ENCODE data around the gene THYN1.
A peak's percentile ranks its signal among the peaks of the same experiment; 100 is the strongest.

THYN1 gene

DNA sequence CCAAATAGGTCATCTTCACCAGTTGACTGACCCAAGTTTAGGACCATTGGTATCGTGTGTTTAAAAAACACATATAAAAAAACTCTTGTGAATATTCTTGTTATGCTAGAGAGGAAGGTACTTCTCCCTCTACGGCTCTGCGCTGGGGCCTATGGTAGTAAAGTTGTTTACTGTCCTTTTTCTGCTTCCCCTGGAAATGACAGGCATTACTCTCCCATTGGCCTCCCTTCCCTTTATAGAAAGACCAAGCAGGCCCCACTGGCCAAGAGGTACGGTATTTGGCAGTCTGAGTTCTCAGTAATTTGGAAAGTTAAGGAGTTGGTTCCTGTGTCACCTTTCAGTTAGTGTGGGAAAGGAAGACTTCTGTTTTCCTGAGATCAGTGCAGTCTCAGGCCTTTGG lies 6.5 kb downstream of the THYN1 start:
- Histone ChIP-seq H3K4me3 (ENCODE audit: extremely low read depth, insufficient read depth, low read length, poor library complexity, severe bottlenecking) (no peak overlapping the region), H3K4me1 (ENCODE audit: control insufficient read depth, insufficient read depth, low read length, poor library complexity, severe bottlenecking) (no peaks in the 10 kb centered on the region), H3K36me3 (ENCODE audit: control insufficient read depth, insufficient read depth, low read length) (peaks cover 91% of the 10 kb centered on the region), H3K9me3 (ENCODE audit: control insufficient read depth, low read length) (no peaks in the 10 kb centered on the region), H3K27ac (ENCODE audit: low read depth, low read length, severe bottlenecking) (no peak overlapping the region)
- WGBS, 2 experiments (ENCODE audit: insufficient coverage in 2 of 2) = 100% methylated on average over 1 of the region's 4 CpGs; no CpG with 5 or more reads in 1 of the 2 experiments

GRCh38 chr11:134246100-134246499 lies 7.1 kb downstream of the THYN1 start:
- H3K4me3 ChIP-seq (ENCODE audit: extremely low read depth, insufficient read depth, low read length, poor library complexity, severe bottlenecking) = no peak overlapping the region
- WGBS, 2 experiments (ENCODE audit: insufficient coverage in 2 of 2) = 90 to 93% methylated on average over 10 to 11 of the region's 11 CpGs
- H3K9me3 ChIP-seq (ENCODE audit: control insufficient read depth, low read length) = no peaks in the 10 kb centered on the region
- H3K4me1 ChIP-seq (ENCODE audit: control insufficient read depth, insufficient read depth, low read length, poor library complexity, severe bottlenecking) = no peaks in the 10 kb centered on the region
- H3K36me3 ChIP-seq (ENCODE audit: control insufficient read depth, insufficient read depth, low read length) = peaks cover 97% of the 10 kb centered on the region
- no peak overlapping the region for H3K27ac ChIP-seq (ENCODE audit: low read depth, low read length, severe bottlenecking)

- Histone ChIP-seq H3K4me1 (ENCODE audit: control insufficient read depth, insufficient read depth, low read length, poor library complexity, severe bottlenecking) (no peaks in the 10 kb centered on the region), H3K4me3 (ENCODE audit: extremely low read depth, insufficient read depth, low read length, poor library complexity, severe bottlenecking) (no peak overlapping the region), H3K36me3 (ENCODE audit: control insufficient read depth, insufficient read depth, low read length) (peaks cover 94% of the 10 kb centered on the region), H3K27ac (ENCODE audit: low read depth, low read length, severe bottlenecking) (no peak overlapping the region), H3K9me3 (ENCODE audit: control insufficient read depth, low read length) (no peaks in the 10 kb centered on the region)
- WGBS, 2 experiments (ENCODE audit: insufficient coverage in 2 of 2) = 89 to 96% methylated on average over 6 to 10 of the region's 14 CpGs
These were observed 7.7 kb downstream of the THYN1 start for GRCh38 chr11:134245434-134245833.

GRCh38 chr11:134244593-134244992 lies 8.6 kb downstream of the THYN1 start:
- 71 to 88% methylated on average over 5 to 6 of the region's 7 CpGs for WGBS, 2 experiments (ENCODE audit: insufficient coverage in 2 of 2)
- H3K27ac ChIP-seq (ENCODE audit: low read depth, low read length, severe bottlenecking) = no peak overlapping the region
- H3K9me3 ChIP-seq (ENCODE audit: control insufficient read depth, low read length) = no peaks in the 10 kb centered on the region
- no peak overlapping the region for H3K4me3 ChIP-seq (ENCODE audit: extremely low read depth, insufficient read depth, low read length, poor library complexity, severe bottlenecking)
- H3K36me3 ChIP-seq (ENCODE audit: control insufficient read depth, insufficient read depth, low read length) = peaks cover 94% of the 10 kb centered on the region
- no peaks in the 10 kb centered on the region for H3K4me1 ChIP-seq (ENCODE audit: control insufficient read depth, insufficient read depth, low read length, poor library complexity, severe bottlenecking)

DNA sequence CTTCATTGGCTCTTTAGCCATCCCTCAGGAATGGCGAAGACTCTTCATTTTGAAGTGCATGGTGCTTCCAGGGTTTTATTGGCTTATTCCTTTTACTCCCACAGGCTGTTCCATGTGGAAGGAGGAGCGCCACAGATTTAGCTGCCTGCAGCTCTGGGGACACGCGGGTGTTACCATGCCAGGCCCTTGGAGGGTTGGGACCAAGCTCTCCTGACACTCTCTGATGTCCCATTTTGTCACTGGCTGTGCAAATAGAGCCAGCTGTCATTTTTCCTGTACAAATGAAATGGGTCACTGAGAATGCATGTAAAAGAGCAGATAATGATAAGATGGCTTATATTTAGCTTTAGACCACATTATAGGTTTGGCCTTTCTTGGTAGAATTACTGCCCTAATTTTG lies 9.2 kb downstream of the THYN1 start:
- H3K27ac ChIP-seq (ENCODE audit: low read depth, low read length, severe bottlenecking) = no peak overlapping the region
- H3K4me3 ChIP-seq (ENCODE audit: extremely low read depth, insufficient read depth, low read length, poor library complexity, severe bottlenecking) = no peak overlapping the region
- H3K36me3 ChIP-seq (ENCODE audit: control insufficient read depth, insufficient read depth, low read length) = peaks cover 95% of the 10 kb centered on the region
- no peaks in the 10 kb centered on the region for H3K9me3 ChIP-seq (ENCODE audit: control insufficient read depth, low read length)
- WGBS, 2 experiments (ENCODE audit: insufficient coverage in 2 of 2) = 93 to 100% methylated on average over 4 of the region's 4 CpGs
- no peaks in the 10 kb centered on the region for H3K4me1 ChIP-seq (ENCODE audit: control insufficient read depth, insufficient read depth, low read length, poor library complexity, severe bottlenecking)

- H3K9me3 ChIP-seq (ENCODE audit: control insufficient read depth, low read length) = no peaks in the 10 kb centered on the region
- WGBS, 2 experiments (ENCODE audit: insufficient coverage in 2 of 2) = 95% methylated on average over 4 to 7 of the region's 9 CpGs
- H3K4me3 ChIP-seq (ENCODE audit: extremely low read depth, insufficient read depth, low read length, poor library complexity, severe bottlenecking) = no peak overlapping the region
- H3K36me3 ChIP-seq (ENCODE audit: control insufficient read depth, insufficient read depth, low read length) = peaks cover 83% of the 10 kb centered on the region
- H3K27ac ChIP-seq (ENCODE audit: low read depth, low read length, severe bottlenecking) = no peak overlapping the region
- H3K4me1 ChIP-seq (ENCODE audit: control insufficient read depth, insufficient read depth, low read length, poor library complexity, severe bottlenecking) = peaks cover 10% of the 10 kb centered on the region
These were observed 10.8 kb downstream of the THYN1 start for GRCh38 chr11:134242376-134242775.

DNA sequence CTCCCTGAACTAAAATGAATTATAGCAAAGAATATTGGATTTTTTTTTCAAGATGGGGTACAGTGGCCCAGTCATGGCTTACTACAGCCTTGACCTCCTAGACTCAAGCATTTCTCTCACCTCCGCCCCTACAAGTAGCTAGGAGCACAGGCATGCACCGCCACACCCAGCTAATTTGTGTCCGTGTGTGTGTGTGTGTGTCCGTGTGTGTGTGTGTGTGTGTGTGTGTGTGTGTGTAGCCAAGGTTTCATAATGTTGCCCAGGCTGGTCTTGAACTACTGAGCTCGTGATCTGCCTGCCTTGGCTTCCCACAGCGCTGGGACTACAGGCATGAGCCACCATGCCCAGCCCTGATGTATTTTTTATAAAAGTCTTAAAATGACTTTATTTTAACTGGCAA lies 12.6 kb downstream of the THYN1 start:
- H3K36me3 ChIP-seq (ENCODE audit: control insufficient read depth, insufficient read depth, low read length) = peaks cover 75% of the 10 kb centered on the region
- H3K4me3 ChIP-seq (ENCODE audit: extremely low read depth, insufficient read depth, low read length, poor library complexity, severe bottlenecking) = no peak overlapping the region
- 100% methylated on average over 1 of the region's 6 CpGs; no CpG with 5 or more reads in 1 of the 2 experiments for WGBS, 2 experiments (ENCODE audit: insufficient coverage in 2 of 2)
- no peak overlapping the region for H3K27ac ChIP-seq (ENCODE audit: low read depth, low read length, severe bottlenecking)
- H3K4me1 ChIP-seq (ENCODE audit: control insufficient read depth, insufficient read depth, low read length, poor library complexity, severe bottlenecking) = peaks cover 18% of the 10 kb centered on the region
- H3K9me3 ChIP-seq (ENCODE audit: control insufficient read depth, low read length) = no peaks in the 10 kb centered on the region

DNA sequence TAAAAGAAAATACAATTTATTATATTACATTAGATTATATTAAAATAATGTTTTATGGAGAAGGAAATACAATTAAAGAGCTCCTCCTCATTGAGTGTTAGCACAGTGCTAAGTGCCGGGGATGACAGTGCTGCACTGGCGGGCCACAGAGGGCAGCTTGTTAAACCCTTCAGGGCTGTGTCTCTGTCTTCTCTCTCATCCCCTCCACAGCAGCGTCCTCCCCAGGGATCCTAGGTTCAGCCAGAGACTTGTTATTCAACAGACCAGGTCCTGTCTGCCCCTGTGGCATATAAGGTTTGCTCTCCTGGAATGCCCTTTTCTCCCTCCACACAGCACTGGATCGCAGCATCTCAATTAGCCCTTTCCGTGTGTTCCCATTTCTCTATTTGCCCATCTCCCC lies 14.2 kb downstream of the THYN1 start:
- WGBS, 2 experiments (ENCODE audit: insufficient coverage in 2 of 2) = 90 to 96% methylated on average over 3 of the region's 5 CpGs
- no peak overlapping the region for H3K27ac ChIP-seq (ENCODE audit: low read depth, low read length, severe bottlenecking)
- no peaks in the 10 kb centered on the region for H3K9me3 ChIP-seq (ENCODE audit: control insufficient read depth, low read length)
- H3K4me1 ChIP-seq (ENCODE audit: control insufficient read depth, insufficient read depth, low read length, poor library complexity, severe bottlenecking) = peaks cover 18% of the 10 kb centered on the region
- peaks cover 68% of the 10 kb centered on the region for H3K36me3 ChIP-seq (ENCODE audit: control insufficient read depth, insufficient read depth, low read length)
- no peak overlapping the region for H3K4me3 ChIP-seq (ENCODE audit: extremely low read depth, insufficient read depth, low read length, poor library complexity, severe bottlenecking)

GRCh38 chr11:134237557-134237922 lies 15.6 kb downstream of the THYN1 start:
- Histone ChIP-seq H3K4me3 (ENCODE audit: extremely low read depth, insufficient read depth, low read length, poor library complexity, severe bottlenecking) (no peak overlapping the region), H3K9me3 (ENCODE audit: control insufficient read depth, low read length) (no peaks in the 10 kb centered on the region), H3K4me1 (ENCODE audit: control insufficient read depth, insufficient read depth, low read length, poor library complexity, severe bottlenecking) (peaks cover 19% of the 10 kb centered on the region), H3K27ac (ENCODE audit: low read depth, low read length, severe bottlenecking) (peak overlapping the region; percentile 85), H3K36me3 (ENCODE audit: control insufficient read depth, insufficient read depth, low read length) (peaks cover 54% of the 10 kb centered on the region)
- 89 to 90% methylated on average over 9 to 11 of the region's 11 CpGs for WGBS, 2 experiments (ENCODE audit: insufficient coverage in 2 of 2)

DNA sequence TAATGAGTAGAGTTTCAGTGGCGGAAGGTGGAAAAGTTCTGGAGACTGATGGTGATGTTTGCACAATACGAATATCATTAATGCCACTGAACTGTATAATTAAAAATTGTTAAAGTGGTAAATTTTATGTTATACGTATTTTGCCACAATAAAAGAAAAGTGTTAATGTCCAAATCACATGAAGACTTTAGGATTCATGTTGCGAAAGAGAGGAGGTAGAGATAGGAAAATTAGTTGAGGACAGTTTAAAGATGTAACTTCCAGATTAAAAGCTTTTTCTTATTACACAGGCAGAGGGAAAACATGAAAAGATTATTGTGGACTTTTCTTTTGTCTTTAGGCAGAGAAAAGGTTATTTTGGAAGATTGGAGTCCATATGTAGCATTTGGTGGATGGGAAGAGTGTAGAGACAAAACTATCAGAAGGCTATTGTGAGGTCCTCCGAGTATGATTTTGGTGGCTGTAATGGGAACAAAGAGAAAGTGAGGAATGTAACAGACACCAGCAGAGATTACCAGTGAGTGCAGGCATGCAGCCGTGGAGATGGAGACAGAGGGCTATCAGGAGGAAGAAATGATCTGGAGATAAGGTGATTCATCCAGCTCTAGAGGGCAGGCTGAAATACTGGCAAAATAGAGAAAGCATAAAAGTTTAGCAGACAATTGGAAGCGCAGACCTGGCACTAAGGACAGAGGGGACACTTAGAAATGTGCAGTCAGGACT lies 16.2 kb downstream of the THYN1 start:
- H3K9me3 ChIP-seq (ENCODE audit: control insufficient read depth, low read length) = no peaks in the 10 kb centered on the region
- H3K27ac ChIP-seq (ENCODE audit: low read depth, low read length, severe bottlenecking) = peak overlapping the region; percentile 85
- H3K4me3 ChIP-seq (ENCODE audit: extremely low read depth, insufficient read depth, low read length, poor library complexity, severe bottlenecking) = no peak overlapping the region
- 68 to 70% methylated on average over 4 of the region's 7 CpGs for WGBS, 2 experiments (ENCODE audit: insufficient coverage in 2 of 2)
- H3K36me3 ChIP-seq (ENCODE audit: control insufficient read depth, insufficient read depth, low read length) = peaks cover 49% of the 10 kb centered on the region
- H3K4me1 ChIP-seq (ENCODE audit: control insufficient read depth, insufficient read depth, low read length, poor library complexity, severe bottlenecking) = peaks cover 23% of the 10 kb centered on the region

DNA sequence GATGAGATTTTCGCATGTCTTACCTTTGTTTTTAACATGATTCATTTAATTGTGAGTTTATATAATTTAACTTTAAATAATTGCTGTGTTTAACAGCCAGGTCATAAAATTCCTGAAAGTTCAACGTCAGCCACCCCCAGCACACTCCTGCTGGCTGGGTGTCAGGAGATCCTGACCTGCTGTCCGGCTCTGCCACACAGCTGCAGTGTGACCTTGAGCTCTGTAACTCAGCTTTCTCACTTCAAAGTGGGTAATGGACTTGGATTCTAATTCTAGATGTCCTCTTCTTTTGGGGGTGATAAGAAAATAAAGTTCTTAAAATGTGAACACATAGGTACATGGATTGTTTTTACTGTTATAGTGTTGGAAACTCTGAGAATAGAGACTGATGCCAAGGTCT lies 17.8 kb downstream of the THYN1 start:
- Histone ChIP-seq H3K36me3 (ENCODE audit: control insufficient read depth, insufficient read depth, low read length) (peaks cover 38% of the 10 kb centered on the region), H3K4me1 (ENCODE audit: control insufficient read depth, insufficient read depth, low read length, poor library complexity, severe bottlenecking) (peaks cover 23% of the 10 kb centered on the region), H3K9me3 (ENCODE audit: control insufficient read depth, low read length) (no peaks in the 10 kb centered on the region), H3K27ac (ENCODE audit: low read depth, low read length, severe bottlenecking) (no peak overlapping the region), H3K4me3 (ENCODE audit: extremely low read depth, insufficient read depth, low read length, poor library complexity, severe bottlenecking) (no peak overlapping the region)
- WGBS, 2 experiments (ENCODE audit: insufficient coverage in 2 of 2) = 100% methylated on average over 1 of the region's 3 CpGs; no CpG with 5 or more reads in 1 of the 2 experiments

Measured in mesodermal cell (in vitro differentiated cells).